Epithelial cell of esophagus (primary cell): ENCODE measurements around the gene ARHGAP26.

Source experiments
- DNase-seq: peaks from one replicate; pipeline ENCODE4 v3.0.0; 2010; ENCODE audit warnings: low read depth
- H3K4me3 ChIP-seq: 2 replicates; pipeline ENCODE4 v1.5.1; 2011; ENCODE audit warnings: mild to moderate bottlenecking, low read length, control low read depth
- TF ChIP-seq, protein P1 (sequence below): IDR thresholded peaks from 2 replicates; pipeline ENCODE4 v1.5.1; 2011; ENCODE audit warnings: low read depth, mild to moderate bottlenecking, low read length, control low read depth, inconsistent platforms; ENCODE audit not compliant: insufficient read depth; ENCODE audit errors: missing control alignments

ARHGAP26 gene

GRCh38 chr5:143078313-143078712 lies 308.1 kb downstream of the ARHGAP26 start:
- H3K4me3 ChIP-seq = no peak overlapping the region
- TF ChIP-seq, protein P1, sequence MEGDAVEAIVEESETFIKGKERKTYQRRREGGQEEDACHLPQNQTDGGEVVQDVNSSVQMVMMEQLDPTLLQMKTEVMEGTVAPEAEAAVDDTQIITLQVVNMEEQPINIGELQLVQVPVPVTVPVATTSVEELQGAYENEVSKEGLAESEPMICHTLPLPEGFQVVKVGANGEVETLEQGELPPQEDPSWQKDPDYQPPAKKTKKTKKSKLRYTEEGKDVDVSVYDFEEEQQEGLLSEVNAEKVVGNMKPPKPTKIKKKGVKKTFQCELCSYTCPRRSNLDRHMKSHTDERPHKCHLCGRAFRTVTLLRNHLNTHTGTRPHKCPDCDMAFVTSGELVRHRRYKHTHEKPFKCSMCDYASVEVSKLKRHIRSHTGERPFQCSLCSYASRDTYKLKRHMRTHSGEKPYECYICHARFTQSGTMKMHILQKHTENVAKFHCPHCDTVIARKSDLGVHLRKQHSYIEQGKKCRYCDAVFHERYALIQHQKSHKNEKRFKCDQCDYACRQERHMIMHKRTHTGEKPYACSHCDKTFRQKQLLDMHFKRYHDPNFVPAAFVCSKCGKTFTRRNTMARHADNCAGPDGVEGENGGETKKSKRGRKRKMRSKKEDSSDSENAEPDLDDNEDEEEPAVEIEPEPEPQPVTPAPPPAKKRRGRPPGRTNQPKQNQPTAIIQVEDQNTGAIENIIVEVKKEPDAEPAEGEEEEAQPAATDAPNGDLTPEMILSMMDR = no peak
- DNase-seq = no peak

DNA sequence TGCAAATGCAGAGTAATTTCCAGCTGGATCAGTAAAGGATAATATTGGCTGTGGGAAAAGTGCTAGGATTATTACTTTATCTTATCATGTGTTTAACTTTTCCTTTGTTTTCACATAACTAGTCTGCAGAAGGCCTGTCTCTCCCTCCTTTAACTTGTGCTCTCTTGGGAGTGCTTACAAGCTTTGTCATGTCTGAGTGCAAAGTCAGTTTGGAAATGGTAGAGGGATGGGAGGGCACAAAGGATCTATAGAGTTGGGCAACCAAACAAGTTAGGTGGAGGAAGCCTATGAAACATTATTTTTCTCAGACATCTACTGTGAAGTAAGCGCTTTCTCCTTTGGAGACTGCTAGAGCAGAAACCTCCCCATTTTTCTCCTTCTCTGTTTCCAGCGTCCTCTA lies 308.8 kb downstream of the ARHGAP26 start:
- DNase-seq = peak; percentile 60
- TF ChIP-seq, protein P1 = no peak
- H3K4me3 ChIP-seq = no peak overlapping the region

GRCh38 chr5:143080407-143080806 lies 310.2 kb downstream of the ARHGAP26 start:
- H3K4me3 ChIP-seq = no peak overlapping the region
- TF ChIP-seq, protein P1 = no peak
- no peak for DNase-seq

- H3K4me3 ChIP-seq = no peak overlapping the region
- DNase-seq = no peak
- TF ChIP-seq, protein P1 = no peak
Measured at GRCh38 chr5:143080982-143081381, 310.8 kb downstream of the ARHGAP26 start.

- TF ChIP-seq, protein P1 = no peak
- H3K4me3 ChIP-seq = no peak overlapping the region
- peak; percentile 22 for DNase-seq
Measured at GRCh38 chr5:143083006-143083405, 312.8 kb downstream of the ARHGAP26 start.

DNA sequence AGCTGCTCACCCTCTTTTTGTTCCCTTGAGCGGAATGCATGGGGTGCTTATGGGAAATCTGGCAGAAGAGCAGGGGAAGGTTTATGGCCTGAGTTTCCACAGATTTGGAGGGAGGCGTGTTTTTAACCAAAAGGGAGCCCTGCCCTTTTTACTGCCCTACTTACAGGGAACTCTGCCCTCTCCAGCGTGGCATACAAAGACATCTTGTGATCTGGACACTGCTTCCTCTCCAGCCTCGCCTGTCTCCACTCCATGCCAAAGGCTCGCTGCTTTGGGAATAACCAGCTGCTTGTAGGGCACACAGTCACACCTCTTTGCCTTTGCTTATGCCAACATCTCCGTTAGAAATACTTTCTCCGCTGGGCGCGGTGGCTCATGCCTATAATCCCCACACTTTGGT lies 314.2 kb downstream of the ARHGAP26 start:
- TF ChIP-seq, protein P1 = no peak
- H3K4me3 ChIP-seq = no peak overlapping the region
- no peak for DNase-seq

GRCh38 chr5:143085319-143085917 lies 315.2 kb downstream of the ARHGAP26 start:
- H3K4me3 ChIP-seq = no peak overlapping the region
- TF ChIP-seq, protein P1 = no peak
- DNase-seq = no peak
